ENCODE measurements around the gene ERBIN.
"Not testable (repeated sequence)": the region's sequence is repeated elsewhere in the genome, so short reads cannot be mapped to it uniquely, and the experiment has no call there.

The ERBIN gene, protein sequence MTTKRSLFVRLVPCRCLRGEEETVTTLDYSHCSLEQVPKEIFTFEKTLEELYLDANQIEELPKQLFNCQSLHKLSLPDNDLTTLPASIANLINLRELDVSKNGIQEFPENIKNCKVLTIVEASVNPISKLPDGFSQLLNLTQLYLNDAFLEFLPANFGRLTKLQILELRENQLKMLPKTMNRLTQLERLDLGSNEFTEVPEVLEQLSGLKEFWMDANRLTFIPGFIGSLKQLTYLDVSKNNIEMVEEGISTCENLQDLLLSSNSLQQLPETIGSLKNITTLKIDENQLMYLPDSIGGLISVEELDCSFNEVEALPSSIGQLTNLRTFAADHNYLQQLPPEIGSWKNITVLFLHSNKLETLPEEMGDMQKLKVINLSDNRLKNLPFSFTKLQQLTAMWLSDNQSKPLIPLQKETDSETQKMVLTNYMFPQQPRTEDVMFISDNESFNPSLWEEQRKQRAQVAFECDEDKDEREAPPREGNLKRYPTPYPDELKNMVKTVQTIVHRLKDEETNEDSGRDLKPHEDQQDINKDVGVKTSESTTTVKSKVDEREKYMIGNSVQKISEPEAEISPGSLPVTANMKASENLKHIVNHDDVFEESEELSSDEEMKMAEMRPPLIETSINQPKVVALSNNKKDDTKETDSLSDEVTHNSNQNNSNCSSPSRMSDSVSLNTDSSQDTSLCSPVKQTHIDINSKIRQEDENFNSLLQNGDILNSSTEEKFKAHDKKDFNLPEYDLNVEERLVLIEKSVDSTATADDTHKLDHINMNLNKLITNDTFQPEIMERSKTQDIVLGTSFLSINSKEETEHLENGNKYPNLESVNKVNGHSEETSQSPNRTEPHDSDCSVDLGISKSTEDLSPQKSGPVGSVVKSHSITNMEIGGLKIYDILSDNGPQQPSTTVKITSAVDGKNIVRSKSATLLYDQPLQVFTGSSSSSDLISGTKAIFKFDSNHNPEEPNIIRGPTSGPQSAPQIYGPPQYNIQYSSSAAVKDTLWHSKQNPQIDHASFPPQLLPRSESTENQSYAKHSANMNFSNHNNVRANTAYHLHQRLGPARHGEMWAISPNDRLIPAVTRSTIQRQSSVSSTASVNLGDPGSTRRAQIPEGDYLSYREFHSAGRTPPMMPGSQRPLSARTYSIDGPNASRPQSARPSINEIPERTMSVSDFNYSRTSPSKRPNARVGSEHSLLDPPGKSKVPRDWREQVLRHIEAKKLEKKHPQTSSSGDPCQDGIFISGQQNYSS (N-terminal part only)

DNA sequence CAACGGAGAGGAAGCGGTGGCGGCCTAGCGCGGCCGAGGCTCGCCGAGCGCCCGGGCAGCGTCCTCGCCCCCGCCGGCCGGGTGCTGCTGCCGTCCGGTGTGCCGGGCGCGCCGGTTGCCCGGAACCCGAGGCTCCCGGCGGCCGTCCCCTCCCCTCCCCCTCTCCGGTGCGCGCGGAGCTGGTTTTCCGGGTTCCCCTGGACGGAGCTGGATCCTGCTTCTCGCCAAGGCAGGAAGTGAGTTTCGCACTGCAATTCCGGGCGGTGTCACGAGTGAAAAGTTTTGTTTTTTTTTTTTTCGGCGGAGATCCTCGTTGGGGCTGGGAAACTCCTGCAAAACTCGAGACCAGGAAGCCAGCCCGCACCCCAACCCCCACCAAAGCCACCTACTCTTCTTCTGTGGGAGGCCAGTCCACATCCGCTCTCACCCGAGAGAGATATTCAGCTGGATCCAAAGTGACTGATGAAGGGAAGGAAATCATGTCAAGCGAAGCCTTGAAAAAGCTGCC lies at the start of gene ERBIN:
Gene ERBIN (plus strand): TSS at position 300 of the 508 bp plus-strand sequence. CDS start 66,144 bp downstream, outside the sequence.
- no peak for DNase-seq

DNA sequence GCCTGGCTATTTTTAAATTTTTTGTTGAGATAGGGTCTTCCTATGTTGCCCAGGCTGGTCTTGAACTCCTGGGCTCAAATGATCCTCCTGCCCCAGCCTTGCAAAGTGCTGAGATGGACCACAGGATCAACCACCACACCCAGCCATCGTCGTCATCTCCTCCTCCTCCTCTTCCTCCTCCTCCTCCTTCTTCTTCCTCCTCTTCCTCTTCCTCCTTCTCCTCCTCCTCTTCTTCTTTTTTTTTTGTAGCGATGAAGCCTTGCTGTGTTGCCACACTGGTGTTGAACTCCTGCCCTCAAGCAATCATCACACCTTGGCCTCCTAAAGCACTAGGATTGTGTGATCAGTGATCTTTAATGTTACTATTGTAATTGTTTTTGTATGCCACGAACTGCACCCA lies 49.4 kb upstream of the ERBIN start:
- no peak for DNase-seq

DNA sequence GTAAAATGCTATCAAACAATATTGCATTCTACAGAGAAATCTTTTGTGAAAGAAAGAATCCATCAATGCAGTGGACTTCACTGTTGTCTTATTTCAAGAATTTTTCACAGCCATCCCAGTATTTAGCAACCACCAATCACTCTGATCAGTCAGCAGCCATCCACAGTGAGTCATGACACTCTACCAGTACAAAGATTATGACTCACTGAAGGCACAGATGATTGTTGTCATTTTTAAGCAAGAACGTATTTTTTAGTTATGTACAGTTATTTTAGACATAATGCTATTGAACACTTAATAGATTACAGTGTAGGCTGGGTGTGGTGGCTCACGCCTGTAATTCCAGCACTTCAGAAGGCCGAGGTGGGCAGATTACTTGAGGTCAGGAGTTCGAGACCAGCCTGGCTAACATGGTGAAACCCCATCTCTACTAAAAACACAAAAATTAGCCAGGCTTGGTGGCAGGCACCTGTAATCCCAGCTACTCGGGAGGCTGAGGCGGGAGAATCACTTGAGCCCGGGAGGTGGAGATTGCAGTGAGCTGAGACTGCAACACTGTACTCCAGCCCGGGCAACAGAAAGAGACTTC lies 46.6 kb upstream of the ERBIN start:
- DNase-seq: not testable (repeated sequence)

DNA sequence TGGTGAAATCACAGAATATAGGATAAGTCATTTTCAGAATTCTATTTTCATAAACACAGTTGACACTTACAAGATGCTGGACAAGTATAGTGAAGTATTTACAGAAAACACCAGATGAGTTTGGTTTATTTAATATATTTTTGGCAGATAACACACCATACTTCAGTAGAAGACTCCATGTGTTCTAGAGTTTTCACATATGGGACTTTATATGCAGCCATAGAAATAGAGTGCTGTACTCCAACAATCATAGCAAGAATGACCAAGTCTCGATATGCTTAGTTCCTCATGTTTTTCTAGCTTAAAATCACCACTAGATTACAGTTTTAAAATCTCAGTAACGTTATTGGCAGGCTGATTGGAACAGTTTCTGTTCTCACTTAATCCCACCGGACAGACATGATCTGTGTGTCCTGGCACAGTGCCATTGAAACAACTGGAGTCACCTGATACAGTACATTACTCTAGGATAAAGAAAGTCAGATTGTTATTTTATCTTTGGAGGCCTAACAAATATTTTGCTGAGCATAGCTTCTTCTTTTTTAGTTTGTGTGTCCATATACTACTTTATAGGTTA lies 45.8 kb upstream of the ERBIN start:
- peak; percentile 28 for DNase-seq

DNA sequence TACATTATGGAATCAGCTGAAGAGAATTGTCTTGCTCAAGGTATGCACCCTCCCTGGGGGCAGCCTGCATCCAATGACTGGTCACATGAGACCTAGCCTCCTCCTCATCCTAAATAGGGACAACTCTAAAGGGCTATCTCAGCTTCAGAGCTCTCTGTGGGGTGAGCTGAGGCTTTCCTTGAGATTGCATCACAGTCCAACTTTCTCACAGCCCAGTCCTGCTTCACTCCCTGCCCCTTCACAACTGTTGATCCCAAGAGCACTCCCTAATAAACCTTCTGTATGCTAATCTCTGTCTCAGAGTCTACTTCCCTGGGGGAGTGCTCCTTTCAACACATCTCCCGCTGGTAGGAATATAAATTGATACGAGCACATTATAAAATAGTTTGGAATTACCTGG lies 44.1 kb upstream of the ERBIN start:
- DNase-seq: no peak

DNA sequence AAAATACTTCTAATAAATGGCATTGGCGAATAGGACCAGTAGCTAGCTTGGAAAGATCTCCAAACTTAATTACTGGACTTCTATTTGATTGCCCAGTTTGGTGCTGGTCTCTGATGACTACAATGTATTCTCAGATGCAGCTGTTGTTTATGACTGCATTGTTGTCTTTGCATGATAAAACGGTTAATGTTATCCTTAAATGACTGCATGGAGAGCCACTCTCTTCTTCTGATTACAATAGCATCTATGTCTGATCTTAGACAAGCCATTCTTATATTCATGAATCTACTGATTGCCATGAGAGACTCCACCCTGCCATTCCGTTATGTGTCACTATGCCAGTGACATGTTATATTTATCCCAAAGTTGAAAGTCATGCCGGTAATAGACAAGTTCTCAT lies 42.9 kb upstream of the ERBIN start:
- DNase-seq: no peak

DNA sequence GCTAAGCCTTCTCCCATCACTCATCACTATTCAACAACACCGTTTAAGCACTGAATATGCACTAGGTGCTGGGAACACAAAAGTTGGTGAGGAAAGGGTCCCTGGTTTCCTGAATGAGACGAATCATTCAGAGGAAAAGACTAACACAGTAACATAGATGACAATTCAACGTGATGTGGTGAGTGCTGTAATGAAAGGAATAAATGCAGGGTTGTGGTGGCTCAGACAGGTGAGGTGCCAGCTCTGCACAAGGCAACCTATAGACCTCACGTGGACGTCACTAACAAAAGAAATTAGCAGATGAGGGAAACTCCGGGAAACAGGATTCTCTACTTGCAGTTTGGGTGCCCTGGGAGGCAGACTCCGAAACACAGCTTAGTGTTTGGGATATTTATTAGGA lies 40.0 kb upstream of the ERBIN start:
- DNase-seq: no peak

DNA sequence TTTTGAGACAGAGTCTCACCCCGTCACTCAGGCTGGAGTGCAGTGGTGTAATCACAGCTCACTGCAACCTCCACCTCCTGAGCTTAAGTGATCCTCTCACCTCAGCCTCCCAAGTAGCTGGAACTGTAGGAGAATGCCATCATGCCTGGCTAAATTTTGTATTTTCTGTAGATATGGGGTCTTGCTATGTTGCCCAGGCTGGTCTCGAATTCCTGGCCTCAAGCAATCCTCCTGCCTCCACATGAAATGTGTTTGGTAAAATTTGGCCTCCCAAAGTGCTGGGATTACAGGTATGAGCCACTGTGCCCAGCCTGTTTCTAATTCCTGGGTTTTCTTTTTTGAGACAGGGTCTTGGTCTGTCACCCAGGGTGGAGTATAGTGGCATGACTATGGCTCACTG lies 34.4 kb upstream of the ERBIN start:
- DNase-seq: not testable (repeated sequence)

DNA sequence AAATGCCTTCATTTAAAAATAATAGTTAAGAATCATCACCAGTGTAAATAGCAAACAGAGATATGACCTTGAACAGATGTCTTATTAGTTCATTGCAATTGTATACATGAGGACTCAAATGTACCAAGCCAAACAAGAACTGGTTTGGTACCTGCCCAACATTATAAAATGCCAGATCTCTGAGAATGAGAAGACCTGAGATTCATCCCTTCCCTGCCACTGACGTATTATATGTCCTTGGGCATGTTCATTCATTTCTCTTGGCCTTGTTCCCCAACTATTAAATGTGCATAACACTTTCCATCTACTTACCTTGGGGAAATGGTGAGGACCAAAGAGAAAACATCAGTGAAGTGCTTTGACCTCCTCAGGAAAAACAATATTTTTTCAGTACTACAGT lies 33.6 kb upstream of the ERBIN start:
- no peak for DNase-seq

DNA sequence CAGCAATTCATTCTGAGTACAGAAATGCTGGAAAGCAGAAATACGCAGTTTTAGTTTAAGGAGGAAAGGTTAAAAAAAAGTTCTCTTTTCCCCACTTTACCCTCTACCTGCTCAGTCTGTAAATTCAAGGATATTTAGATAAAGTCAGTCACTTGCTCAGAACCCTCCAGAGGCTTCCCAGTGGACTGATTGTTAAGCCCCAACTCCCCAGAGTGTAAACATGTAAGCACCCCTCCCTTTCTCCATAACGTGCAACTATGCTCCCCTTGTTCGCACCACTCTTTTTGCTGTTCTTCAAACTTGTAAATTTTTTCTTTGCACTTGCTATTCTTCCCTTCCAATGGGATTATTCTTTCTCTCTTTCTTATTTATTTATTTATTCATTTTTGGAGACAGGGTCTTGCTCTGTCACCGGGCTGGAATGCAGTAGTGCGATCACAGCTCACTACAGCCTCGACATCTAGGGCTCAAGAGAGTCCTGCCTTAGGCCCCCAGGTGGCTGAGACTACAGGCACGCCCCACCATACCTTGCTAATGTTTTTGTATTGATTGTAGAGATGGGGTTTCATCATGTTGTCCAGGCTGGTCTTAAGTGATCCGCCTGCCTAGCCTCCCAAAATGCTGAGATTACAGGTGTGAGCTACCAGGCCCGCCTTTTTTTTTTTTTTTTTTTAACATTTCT lies 32.5 kb upstream of the ERBIN start:
- no peak for DNase-seq

DNA sequence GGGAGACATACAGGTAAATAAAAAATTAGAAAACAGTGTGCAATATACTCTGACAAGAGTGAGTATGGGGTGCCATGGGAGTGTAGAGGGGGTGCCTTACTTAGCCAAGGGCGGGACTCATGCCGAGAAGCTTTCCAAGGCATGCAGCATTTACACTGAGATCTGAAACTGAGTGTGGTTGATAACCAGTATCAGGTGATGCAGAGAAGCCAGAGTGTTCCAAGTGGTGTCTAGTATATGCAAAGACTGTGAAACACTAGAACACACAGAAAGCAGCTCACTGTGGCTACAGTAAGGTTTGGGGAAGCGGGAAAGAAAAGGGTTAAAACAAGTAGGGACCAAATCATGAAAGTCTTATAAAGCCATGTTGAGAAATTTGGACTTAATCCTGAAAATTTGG lies 30.5 kb upstream of the ERBIN start:
- DNase-seq: no peak

DNA sequence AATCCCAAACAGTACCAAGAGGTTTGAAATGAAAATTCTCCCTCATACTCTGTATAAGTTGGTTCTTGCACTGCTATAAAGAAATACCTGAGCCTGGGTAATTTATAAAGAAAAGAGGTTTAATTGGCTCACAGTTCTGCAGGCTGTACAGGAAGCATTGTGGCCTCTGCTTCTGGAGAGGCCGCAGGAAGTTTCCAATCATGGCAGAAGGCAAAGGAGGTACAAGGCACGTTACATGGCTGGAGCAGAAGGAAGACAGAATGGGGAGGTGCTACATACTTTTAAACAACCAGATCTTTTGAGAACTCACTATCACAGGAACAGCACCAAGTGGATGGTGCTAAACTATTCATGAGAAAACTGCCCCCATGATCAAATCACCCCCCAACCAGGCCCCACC lies 25.6 kb upstream of the ERBIN start:
- DNase-seq: no peak

DNA sequence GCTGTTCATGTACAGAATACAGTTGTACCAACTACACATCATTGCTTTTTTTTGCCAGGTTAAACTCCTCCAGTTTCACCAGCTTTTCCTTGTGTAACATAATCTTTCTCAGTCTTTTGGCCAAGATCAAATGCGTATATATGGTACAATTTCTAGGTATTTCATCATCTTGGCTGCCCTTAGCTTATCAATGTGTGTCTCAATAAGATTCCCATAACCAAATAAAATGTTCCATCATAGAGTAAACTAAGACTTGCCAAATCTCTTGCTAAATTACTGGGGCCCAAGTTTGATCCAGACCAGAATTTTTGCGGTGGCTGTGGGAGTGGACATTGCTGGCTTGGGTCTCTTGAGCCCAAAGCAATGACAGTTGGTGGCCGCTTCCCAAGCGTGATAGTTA lies 24.3 kb upstream of the ERBIN start:
- DNase-seq: no peak

DNA sequence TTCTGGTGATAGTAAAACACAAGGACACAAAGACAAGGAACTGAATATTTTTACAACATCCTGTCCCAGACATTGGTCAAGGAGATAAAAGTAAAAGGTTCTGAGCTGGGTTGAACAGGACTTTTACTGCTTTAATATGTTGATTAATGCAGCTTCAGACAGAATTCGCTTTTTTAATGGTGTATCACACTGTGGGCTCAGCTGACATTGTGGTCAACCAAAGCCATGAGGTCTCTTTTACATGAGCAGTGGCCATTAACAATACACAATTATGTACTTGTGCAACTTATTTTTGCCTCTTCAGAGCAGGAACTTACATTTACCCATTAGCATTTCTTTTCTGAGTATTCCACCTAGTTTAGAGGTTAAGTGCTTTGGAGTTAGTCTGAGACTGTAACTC lies 22.8 kb upstream of the ERBIN start:
- no peak for DNase-seq

DNA sequence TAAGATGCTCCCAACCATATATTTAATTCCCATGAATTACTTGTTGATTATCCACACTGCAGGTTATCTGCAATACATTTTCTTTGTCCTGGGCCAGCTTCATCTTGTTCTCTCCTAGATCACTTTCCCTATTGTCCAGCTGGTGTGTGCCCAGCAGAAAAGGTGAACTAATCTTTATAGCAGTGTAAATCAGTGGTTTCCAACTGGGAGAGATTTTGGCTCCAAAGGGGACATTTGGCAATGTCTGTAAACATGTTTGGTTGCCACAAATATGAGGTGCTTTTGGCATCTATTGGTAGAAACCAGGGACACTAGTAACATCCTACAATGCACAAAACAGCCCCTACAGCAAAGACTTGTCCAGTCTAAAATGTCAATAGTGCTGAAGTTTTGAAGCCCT lies 20.1 kb upstream of the ERBIN start:
- no peak for DNase-seq

DNA sequence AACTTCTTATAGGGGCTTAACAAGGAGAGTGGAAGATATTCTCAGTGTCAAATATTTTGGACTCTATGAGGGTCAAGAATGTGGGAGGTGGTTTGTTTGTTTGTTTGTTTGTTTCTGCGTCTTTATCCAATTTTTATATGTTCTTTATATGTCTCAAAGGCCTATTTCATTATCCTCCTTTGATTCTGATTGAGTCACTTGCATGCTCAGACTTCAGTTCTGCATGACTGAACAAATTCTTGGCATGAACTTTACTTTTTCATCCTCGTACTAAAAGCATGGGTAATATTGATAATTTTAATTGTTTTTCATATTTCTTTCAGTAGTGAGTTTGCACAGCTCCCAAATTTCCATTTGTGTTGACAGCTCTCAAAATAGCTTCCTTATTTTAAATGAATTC lies 19.2 kb upstream of the ERBIN start:
- DNase-seq: peak; percentile 6

DNA sequence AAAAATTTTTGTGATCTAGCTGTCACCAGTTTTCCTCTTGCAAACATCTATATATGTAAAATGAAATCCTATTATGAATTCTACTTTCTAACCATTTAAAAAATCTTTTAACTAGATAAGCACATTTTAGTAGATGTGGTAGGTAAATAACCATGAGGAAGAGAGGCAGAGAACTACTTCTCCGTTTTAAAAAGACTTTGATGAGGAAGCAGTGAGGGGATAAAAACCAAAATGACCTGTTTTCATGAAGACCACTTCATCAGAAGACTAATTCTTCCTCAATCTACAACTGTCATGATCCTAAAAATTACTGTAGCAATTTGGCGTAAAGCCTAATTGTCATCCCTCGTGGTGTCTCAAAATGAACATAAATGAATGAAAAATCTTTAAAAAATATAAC lies 15.7 kb upstream of the ERBIN start:
- DNase-seq: no peak

DNA sequence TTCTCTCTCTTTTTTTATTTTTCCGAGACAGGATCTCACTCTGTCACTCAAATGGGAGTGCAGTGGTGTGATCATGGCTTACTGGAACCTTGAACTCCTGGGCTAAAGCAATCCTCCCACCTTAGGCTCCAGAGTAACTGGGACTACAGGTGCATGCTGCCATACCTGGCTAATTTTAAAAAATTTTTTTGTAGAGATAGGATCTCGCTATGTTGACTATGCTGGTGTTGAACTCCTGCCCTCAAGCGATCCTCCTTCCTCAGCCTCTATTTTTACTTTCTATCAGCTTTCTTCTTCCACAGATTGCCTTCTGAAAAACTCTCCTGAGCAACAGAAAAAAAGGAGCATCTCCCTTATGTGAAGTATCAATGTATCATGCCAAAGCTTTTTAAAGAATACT lies 14.1 kb upstream of the ERBIN start:
- DNase-seq: no peak

DNA sequence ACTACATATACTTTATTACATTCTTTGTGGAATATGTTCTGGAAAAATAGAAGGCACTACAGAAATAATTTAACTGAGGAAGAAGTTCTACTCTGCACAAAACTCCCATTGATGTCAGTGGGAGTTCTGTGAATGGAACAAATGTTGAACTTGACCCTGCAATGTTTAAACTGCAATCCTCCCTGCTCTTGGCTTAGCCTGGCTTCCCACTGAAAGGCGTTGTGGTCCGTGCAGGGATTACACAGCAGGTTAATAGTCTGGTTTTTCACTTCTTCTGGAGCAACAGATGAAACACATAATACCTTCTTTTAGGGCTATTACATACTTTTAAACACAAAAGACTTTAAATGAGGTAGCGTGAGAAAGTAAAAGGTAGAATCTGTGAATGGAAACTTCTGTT lies 12.9 kb upstream of the ERBIN start:
- no peak for DNase-seq

DNA sequence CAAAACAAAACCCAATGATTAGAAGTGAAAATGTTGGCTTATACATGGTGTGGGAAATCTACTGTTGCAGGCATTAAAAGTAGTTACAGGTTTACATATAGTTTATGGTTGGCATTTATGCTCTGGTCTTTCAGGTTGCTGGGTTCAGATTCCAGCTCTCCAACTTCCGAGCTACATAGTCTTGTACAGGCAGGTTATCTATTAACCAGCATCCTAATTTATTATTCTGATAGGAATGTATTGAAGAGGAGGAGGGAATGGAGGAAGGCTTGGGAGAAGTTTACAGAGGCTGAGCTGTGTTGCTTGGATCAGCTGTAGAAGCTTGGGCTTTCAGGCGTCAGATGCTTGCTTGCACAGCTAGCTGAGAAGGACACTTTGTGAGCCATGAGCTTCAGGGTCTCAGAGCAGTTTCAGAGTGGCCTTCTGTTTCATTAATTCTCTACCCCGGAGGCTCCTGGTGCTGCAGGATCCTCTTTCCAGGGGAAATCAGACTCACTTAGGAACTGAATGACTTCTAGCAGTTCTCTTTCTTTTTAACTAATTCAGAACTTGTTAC lies 11.7 kb upstream of the ERBIN start:
- DNase-seq: no peak

DNA sequence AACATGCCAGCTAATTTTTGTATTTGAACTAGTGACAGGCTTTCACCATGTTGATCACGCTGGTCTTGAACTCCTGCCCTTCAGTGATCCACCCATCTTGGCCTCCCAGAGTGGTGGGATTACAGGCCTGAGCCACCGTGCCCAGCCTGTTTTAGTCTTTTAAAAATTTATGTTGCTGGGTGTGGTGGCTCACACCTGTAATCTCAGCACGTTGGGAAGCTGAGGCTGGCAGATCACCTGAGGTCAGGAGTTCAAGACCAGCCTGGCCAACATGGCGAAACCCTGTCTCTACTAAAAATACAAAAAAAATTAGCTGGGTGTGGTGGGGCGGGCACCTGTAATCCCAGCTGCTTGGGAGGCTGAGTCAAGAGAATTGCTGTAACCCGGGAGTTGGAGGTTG lies 10.7 kb upstream of the ERBIN start:
- not testable (repeated sequence) for DNase-seq

All from NCI-H446 treated with DMSO at 0.1 percent for 48 hours (cell line).